Measurements from ENCODE around the gene ADARB2.

Gene ADARB2

GRCh38 chr10:1199345-1199673 is 538.0 kb downstream of the ADARB2 start:
- no peak for TF ChIP-seq CTCF (IDR thresholded peaks at IDR 0.05; ENCODE audit: low read depth, low read length)
- DNase-seq (ENCODE audit: extremely low read depth, low read depth), result no peak

GRCh38 chr10:1198453-1199344 is 538.6 kb downstream of the ADARB2 start:
- TF ChIP-seq CTCF (IDR thresholded peaks at IDR 0.05; ENCODE audit: low read depth, low read length), result no peak
- no peak for DNase-seq (ENCODE audit: extremely low read depth, low read depth)

- DNase-seq (ENCODE audit: extremely low read depth, low read depth), result no peak
- TF ChIP-seq CTCF (IDR thresholded peaks at IDR 0.05; ENCODE audit: low read depth, low read length), result no peak
Measured at GRCh38 chr10:1197384-1197783, 539.9 kb downstream of the ADARB2 start.

GRCh38 chr10:1196656-1197055 is 540.7 kb downstream of the ADARB2 start:
- DNase-seq (ENCODE audit: extremely low read depth, low read depth), result no peak
- TF ChIP-seq CTCF (IDR thresholded peaks at IDR 0.05; ENCODE audit: low read depth, low read length), result no peak

GRCh38 chr10:1195828-1196227 is 541.5 kb downstream of the ADARB2 start:
- TF ChIP-seq CTCF (IDR thresholded peaks at IDR 0.05; ENCODE audit: low read depth, low read length), result no peak
- no peak for DNase-seq (ENCODE audit: extremely low read depth, low read depth)

- DNase-seq (ENCODE audit: extremely low read depth, low read depth), result no peak
- TF ChIP-seq CTCF (IDR thresholded peaks at IDR 0.05; ENCODE audit: low read depth, low read length), result no peak
Measured at GRCh38 chr10:1194161-1194560, 543.2 kb downstream of the ADARB2 start.

- TF ChIP-seq CTCF (IDR thresholded peaks at IDR 0.05; ENCODE audit: low read depth, low read length), result no peak
- no peak for DNase-seq (ENCODE audit: extremely low read depth, low read depth)
Measured at GRCh38 chr10:1193561-1193960, 543.8 kb downstream of the ADARB2 start.
